Measurements from ENCODE around the gene CYB5D1. TPM values are rescaled to one million over a fixed set of nuclear protein-coding genes. Genes with fewer than 3 reads are reported as not detected.

CYB5D1 gene
- total and polyA plus RNA-seq, 2 of the 8 experiments (the other 6 are each of a cell fraction or from before 2014, with no cell fraction given): 11.0 to 18.0 TPM

DNA sequence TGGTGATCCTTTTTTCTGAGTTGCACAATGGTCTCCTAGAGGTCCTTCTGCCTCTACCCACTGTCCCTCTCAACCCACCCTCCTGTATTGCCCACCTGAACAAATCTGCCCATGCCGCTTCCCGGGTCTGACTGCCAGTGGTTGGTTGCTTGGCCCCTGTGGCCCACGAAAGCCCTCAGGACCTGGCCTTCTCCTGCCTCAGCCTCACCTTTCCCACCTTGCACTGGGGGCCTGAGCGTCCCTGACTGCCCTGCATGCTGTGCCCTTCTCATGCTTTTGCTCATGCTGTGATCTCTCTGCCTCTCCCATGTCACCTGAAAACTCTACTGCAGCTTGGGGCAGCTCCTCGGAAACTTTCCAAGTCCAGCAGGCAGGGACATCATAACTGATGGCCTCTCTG lies 37.6 kb upstream of the CYB5D1 start:
- Histone ChIP-seq H3K4me3 (ENCODE audit: extremely low read depth in 1 of 4, insufficient read depth in 2 of 4, low read depth in 3 of 4, low read length in 4 of 4) (no peak overlapping the region), H3K56ac (replicated peaks; ENCODE audit: insufficient read length, low read depth, low read length) (no peak overlapping the region), H2BK5ac (ENCODE audit: low read depth, low read length) (no peak overlapping the region), H3K18ac (ENCODE audit: extremely low read depth, low read length) (no peak overlapping the region), H3K27ac (ENCODE audit: low read depth, low read length) (no peak overlapping the region), H3K23me2 (ENCODE audit: low read depth, low read length) (no peaks in the 10 kb centered on the region), H4K91ac (replicated peaks; ENCODE audit: insufficient read length, low read length) (no peak overlapping the region), H2BK15ac (ENCODE audit: low read length) (0 out of 2 replicates have a peak overlapping the region, but pooled peaks have one; percentile 61), H3K79me2 (ENCODE audit: control insufficient read depth in 1 of 2, insufficient read depth in 2 of 2, low read length in 2 of 2) (no peaks in the 10 kb centered on the region), H2BK12ac (ENCODE audit: low read depth, low read length) (no peak overlapping the region), H3K79me1 (ENCODE audit: low read depth, low read length) (no peaks in the 10 kb centered on the region), H3K4me1 (replicated peaks in 1 of 4; ENCODE audit: control insufficient read depth in 3 of 4, insufficient read depth in 4 of 4, low read length in 3 of 4) (peaks cover 0 to 7% (median 5%) of the 10 kb centered on the region in 4 experiments; a peak in 5 of 7 replicates), H3K9me3 (ENCODE audit: insufficient read depth in 2 of 2, low read depth in 1 of 2, low read length in 1 of 2) (no peaks in the 10 kb centered on the region), H2AFZ (ENCODE audit: low read length) (no peak overlapping the region), H3K4ac (replicated peaks; ENCODE audit: insufficient read length, low read depth, low read length) (no peak overlapping the region), H3K9ac (replicated peaks in 1 of 4; ENCODE audit: extremely low read depth in 1 of 4, low read depth in 3 of 4, low read length in 3 of 4) (no peak overlapping the region), H4K8ac (ENCODE audit: extremely low read depth, insufficient read depth, low read length) (no peak overlapping the region), H4K5ac (ENCODE audit: insufficient read length, low read depth, low read length) (no peak overlapping the region), H3K27me3 (replicated peaks in 1 of 4; ENCODE audit: control insufficient read depth in 3 of 4, extremely low read depth in 1 of 4, insufficient read depth in 3 of 4, low read length in 3 of 4) (peaks cover 0 to 14% (median 10%) of the 10 kb centered on the region in 4 experiments; a peak in 6 of 7 replicates), H4K20me1 (replicated peaks in 1 of 2; ENCODE audit: control insufficient read depth in 1 of 2, insufficient read depth in 2 of 2, low read length in 2 of 2) (no peaks in the 10 kb centered on the region), H3K36me3 (ENCODE audit: control insufficient read depth in 2 of 4, insufficient read depth in 4 of 4, low read length in 3 of 4) (no peaks in the 10 kb centered on the region), H2BK120ac (replicated peaks; ENCODE audit: low read depth, low read length) (no peak overlapping the region), H3K14ac (ENCODE audit: insufficient read length) (no peak overlapping the region), H3K4me2 (ENCODE audit: insufficient read depth in 1 of 2, low read depth in 2 of 2, low read length in 2 of 2) (no peak overlapping the region), H2AK5ac (ENCODE audit: low read depth, low read length) (no peak overlapping the region), H3K23ac (ENCODE audit: insufficient read length) (no peak overlapping the region), H2BK20ac (ENCODE audit: low read length) (no peak overlapping the region)
- FAIRE-seq (no peak), DNase-seq (ENCODE audit: low read depth in 1 of 2, low spot score in 2 of 2) (no peak)
- ChIA-PET CTCF (ENCODE audit: partially characterized antibody) (interaction anchor here (0.9 to 8.9 kb wide), 13 partner anchors 11 to 534 kb away, joined by 3 to 71 read pairs (median 4); partner anchors contain the start of gene KDM6B), POLR2A (ENCODE audit: partially characterized antibody) (interaction anchor here (1.0 kb wide), 1 partner anchor 134 kb away, joined by 3 read pairs; no protein-coding TSS in a partner anchor)
- 80% methylated on average over 5 of the region's 5 CpGs; no CpG with 5 or more reads in 1 of the 2 experiments for WGBS, 2 experiments (ENCODE audit: extremely low coverage in 1 of 2, insufficient coverage in 1 of 2, insufficient read length in 1 of 2, insufficient replicate concordance in 2 of 2, low coverage in 1 of 2, low lambda C conversion rate in 2 of 2, missing lambda C conversion rate in 1 of 2)
- no peak for TF ChIP-seq RNF2 (IDR thresholded peaks at IDR 0.05; ENCODE audit: borderline replicate concordance, low read depth, low read length, missing control alignments, poor library complexity, severe bottlenecking)
- TF ChIP-seq RAD21 (IDR thresholded peaks at IDR 0.05 in 1 of 2, conservative IDR thresholded peaks at IDR 0.05 in 1 of 2; ENCODE audit: low read depth in 2 of 2, low read length in 2 of 2): no peak
- TF ChIP-seq CHD1 (IDR thresholded peaks at IDR 0.05; ENCODE audit: low read depth, low read length): no peak
- TF ChIP-seq ASH2L (IDR thresholded peaks at IDR 0.05; ENCODE audit: low read length): no peak
- TF ChIP-seq, protein P1, sequence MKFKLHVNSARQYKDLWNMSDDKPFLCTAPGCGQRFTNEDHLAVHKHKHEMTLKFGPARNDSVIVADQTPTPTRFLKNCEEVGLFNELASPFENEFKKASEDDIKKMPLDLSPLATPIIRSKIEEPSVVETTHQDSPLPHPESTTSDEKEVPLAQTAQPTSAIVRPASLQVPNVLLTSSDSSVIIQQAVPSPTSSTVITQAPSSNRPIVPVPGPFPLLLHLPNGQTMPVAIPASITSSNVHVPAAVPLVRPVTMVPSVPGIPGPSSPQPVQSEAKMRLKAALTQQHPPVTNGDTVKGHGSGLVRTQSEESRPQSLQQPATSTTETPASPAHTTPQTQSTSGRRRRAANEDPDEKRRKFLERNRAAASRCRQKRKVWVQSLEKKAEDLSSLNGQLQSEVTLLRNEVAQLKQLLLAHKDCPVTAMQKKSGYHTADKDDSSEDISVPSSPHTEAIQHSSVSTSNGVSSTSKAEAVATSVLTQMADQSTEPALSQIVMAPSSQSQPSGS (IDR thresholded peaks at IDR 0.05; ENCODE audit: low read length): no peak
- TF ChIP-seq JUN (IDR thresholded peaks at IDR 0.05; ENCODE audit: low read depth, low read length): no peak
- no peak for TF ChIP-seq TCF12 (IDR thresholded peaks at IDR 0.05; ENCODE audit: low read depth, low read length)
- TF ChIP-seq CBX5 (IDR thresholded peaks at IDR 0.05; ENCODE audit: low read depth, low read length): no peak

Measured in H1 (cell line).